ENCODE data around the gene RPS27L.

RPS27L gene

DNA sequence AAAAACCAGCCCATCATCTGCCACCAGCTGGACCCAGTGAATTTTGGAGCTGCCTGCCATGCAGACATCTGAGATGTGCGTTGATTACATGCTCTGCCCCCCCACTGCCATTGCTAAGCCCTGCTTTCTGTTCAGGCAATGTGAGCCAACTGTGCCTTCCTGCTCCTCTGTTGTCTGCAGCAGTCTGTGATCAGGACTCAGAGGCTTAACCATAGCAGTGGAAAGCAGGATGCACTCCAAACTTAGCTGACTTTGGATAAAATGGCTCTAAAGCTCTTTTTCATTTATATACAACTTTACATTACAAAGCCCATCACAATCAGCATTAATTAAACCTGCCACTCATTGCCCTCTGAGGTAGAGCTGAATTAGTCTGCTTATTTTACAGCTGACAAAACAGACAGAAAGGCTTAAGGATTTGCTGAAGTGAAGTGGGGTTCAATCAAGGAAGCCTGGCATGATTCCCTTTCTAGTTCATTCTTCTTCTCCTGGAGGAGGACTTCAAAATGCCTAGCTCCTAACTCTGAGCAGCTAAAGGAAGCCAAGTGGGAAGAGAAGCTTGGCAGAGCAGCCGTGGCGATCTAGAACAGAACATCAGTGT, 15.7 kb upstream of the RPS27L start:
- TF ChIP-seq, protein P1, sequence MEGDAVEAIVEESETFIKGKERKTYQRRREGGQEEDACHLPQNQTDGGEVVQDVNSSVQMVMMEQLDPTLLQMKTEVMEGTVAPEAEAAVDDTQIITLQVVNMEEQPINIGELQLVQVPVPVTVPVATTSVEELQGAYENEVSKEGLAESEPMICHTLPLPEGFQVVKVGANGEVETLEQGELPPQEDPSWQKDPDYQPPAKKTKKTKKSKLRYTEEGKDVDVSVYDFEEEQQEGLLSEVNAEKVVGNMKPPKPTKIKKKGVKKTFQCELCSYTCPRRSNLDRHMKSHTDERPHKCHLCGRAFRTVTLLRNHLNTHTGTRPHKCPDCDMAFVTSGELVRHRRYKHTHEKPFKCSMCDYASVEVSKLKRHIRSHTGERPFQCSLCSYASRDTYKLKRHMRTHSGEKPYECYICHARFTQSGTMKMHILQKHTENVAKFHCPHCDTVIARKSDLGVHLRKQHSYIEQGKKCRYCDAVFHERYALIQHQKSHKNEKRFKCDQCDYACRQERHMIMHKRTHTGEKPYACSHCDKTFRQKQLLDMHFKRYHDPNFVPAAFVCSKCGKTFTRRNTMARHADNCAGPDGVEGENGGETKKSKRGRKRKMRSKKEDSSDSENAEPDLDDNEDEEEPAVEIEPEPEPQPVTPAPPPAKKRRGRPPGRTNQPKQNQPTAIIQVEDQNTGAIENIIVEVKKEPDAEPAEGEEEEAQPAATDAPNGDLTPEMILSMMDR (IDR thresholded peaks at IDR 0.05; ENCODE audit: low read depth, low read length, missing control alignments) = no peak
- DNase-seq (ENCODE audit: extremely low read depth, low read depth) = no peak
- H3K4me3 ChIP-seq (replicated peaks; ENCODE audit: low read depth, low read length) = no peak overlapping the region

DNA sequence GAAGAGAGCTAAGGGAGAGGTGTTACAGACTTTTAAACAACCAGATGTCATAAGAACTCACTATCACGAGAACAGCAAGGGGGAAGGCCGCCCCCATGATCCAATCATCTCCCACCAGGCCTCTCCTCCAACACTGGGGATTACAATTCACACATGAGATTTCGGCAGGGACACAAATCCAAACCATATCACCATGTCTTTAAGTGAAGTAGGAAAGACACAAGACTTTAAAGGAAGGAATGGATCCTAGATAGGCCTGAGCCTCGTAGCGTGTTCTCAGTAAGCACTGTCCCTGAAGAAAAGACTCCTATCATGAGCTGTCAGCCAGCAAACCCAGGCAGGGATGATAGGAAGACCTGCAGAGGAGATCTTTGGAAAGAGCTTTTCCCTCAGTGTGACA, 15.1 kb upstream of the RPS27L start:
- TF ChIP-seq, protein P1 (IDR thresholded peaks at IDR 0.05; ENCODE audit: low read depth, low read length, missing control alignments) = no peak
- DNase-seq (ENCODE audit: extremely low read depth, low read depth) = no peak
- H3K4me3 ChIP-seq (replicated peaks; ENCODE audit: low read depth, low read length) = no peak overlapping the region

DNA sequence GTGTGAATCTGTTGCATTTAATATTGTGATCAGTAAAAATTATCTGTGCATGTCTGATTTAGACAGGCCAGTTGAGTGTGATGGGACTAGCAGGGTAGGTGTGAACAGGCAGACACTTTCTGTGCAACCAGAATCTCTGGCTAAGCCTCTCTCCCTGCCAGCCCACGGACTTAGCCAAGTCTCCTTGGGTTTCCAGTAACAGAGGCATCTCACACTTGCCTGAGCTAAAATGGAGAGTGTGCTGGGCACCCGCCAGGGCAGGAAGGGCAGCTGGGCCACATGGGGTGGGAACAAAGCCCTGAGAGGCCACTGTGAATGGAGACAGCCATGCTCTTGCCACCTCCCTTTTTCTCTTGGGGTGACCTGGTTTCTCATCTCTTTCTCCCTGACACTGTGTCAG, 12.5 kb upstream of the RPS27L start:
- no peak overlapping the region for H3K4me3 ChIP-seq (replicated peaks; ENCODE audit: low read depth, low read length)
- TF ChIP-seq, protein P1 (IDR thresholded peaks at IDR 0.05; ENCODE audit: low read depth, low read length, missing control alignments) = no peak
- no peak for DNase-seq (ENCODE audit: extremely low read depth, low read depth)

DNA sequence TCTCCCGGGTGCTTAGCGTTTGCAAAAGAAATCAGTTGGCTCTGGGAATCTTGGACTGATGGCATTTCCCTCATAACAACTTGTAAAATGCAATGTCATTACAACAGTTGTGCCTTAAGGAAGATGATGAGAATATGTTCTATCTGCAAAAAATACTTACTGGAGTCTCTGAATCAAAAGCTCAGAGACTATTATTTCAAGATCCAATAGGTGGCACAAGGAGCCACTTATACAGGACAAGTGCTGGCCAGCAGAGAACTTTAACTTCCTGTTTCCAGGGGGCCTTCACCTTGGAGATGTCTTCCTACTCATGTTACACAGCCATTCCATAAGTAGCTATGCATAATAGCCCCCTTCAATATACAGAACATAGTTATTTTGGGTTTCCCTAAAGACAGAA, 8.9 kb upstream of the RPS27L start:
- DNase-seq (ENCODE audit: extremely low read depth, low read depth) = no peak
- no peak overlapping the region for H3K4me3 ChIP-seq (replicated peaks; ENCODE audit: low read depth, low read length)
- TF ChIP-seq, protein P1 (IDR thresholded peaks at IDR 0.05; ENCODE audit: low read depth, low read length, missing control alignments) = no peak

DNA sequence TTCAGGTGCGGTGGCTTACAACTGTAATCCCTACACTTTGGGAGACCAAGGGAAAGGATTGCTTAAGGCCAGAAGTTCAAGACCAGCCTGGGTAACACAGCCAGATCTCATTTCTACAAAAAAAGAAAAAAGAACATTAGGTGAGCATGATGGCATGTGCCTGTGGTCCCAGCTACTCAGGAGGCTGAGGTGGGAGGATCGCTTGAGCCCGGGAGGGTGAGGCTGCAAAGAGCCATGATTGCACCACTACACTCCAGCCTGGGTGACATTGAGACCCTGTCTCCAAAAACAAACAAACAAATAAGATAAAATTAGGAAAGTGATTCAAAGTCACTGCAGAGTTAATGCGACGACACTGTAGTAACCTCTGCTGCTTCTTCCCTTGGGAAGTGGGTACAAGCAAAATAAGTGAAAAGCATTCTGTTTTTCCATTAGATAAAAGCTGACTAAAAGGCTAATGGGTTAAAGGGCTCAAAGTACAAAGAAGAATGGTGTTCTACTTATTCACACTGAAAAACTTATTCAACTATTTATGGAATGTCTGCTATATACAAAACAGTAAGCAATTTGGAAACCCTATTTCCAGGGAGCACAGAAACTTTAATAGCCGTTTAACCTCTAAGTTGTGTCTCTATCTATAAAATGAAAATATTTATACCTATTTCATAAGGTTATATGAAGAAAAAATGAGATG, 8.0 kb upstream of the RPS27L start:
- no peak overlapping the region for H3K4me3 ChIP-seq (replicated peaks; ENCODE audit: low read depth, low read length)
- TF ChIP-seq, protein P1 (IDR thresholded peaks at IDR 0.05; ENCODE audit: low read depth, low read length, missing control alignments) = no peak
- DNase-seq (ENCODE audit: extremely low read depth, low read depth) = no peak

DNA sequence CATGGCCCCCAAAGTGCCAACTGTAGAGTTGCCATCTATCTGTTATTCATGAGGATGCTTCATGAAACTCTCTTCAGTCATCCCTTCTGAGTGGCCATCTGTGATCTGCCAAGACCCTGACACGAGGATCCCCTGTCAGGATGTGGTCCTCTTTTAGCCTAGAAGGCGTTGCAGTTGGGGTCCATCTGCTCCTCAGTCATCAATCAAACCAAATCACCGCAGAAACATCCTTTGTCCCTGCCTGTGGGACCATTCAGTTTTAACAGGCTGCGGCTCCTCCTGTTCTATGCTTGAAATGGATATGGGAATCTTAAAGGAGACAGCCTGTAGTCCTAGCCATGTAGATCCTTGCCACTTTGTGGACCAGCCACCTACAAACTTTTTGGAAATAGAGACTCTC, 5.9 kb upstream of the RPS27L start:
- H3K4me3 ChIP-seq (replicated peaks; ENCODE audit: low read depth, low read length) = no peak overlapping the region
- no peak for DNase-seq (ENCODE audit: extremely low read depth, low read depth)
- TF ChIP-seq, protein P1 (IDR thresholded peaks at IDR 0.05; ENCODE audit: low read depth, low read length, missing control alignments) = no peak

Measured in HFF-Myc (cell line).